ENCODE data around the gene SAMD3.

DNA sequence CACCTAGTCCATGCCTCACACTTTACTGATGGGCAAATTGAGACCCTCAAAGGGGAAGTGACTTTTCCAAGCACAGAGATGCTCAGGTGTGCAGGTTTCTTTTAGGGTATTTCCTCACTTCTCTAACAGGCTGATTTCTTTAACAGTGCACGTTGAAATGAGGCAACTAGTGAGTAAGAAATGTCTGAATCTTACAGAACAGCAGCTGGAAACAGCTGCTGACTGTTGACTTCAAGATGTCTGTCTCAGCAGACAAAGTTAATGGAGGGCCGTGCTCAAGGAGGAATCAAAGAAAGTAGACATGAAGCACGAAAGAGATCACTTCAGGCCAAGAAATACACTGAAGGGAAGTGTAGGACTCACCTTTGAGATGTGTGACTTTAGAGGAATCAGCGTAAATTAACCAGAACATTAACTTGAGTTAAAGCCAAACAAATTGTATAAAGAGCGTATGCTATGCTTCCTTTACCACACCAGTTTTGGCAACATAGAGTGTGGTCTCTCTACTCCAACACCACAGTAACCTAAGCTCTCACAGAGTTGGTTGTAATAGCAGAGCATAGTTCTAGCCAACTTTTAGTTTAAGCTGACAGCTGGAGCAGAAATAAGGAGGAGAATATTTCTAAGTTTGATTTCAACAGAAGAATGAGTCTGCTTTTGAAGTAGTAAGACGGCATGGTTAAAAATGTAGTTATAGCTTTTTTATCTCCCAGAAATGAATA lies 60.9 kb downstream of the SAMD3 start:
- TF ChIP-seq, protein P1, sequence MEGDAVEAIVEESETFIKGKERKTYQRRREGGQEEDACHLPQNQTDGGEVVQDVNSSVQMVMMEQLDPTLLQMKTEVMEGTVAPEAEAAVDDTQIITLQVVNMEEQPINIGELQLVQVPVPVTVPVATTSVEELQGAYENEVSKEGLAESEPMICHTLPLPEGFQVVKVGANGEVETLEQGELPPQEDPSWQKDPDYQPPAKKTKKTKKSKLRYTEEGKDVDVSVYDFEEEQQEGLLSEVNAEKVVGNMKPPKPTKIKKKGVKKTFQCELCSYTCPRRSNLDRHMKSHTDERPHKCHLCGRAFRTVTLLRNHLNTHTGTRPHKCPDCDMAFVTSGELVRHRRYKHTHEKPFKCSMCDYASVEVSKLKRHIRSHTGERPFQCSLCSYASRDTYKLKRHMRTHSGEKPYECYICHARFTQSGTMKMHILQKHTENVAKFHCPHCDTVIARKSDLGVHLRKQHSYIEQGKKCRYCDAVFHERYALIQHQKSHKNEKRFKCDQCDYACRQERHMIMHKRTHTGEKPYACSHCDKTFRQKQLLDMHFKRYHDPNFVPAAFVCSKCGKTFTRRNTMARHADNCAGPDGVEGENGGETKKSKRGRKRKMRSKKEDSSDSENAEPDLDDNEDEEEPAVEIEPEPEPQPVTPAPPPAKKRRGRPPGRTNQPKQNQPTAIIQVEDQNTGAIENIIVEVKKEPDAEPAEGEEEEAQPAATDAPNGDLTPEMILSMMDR (conservative IDR thresholded peaks at IDR 0.05): no peak
- TF ChIP-seq EZH2 (IDR thresholded peaks at IDR 0.05; ENCODE audit: low read depth): no peak
